ENCODE results near the gene USH2A.

Gene USH2A

GRCh38 chr1:215835951-215836350 lies 587.3 kb downstream of the USH2A start:
- DNase-seq = no peak

GRCh38 chr1:215833941-215834729 lies 589.1 kb downstream of the USH2A start:
- no peak for DNase-seq

GRCh38 chr1:215830226-215830810 lies 592.9 kb downstream of the USH2A start:
- no peak for DNase-seq

GRCh38 chr1:215825056-215825455 lies 598.2 kb downstream of the USH2A start:
- DNase-seq = no peak

- DNase-seq = no peak
These were observed 599.0 kb downstream of the USH2A start for GRCh38 chr1:215824245-215824644.

- no peak for DNase-seq
These were observed 604.1 kb downstream of the USH2A start for GRCh38 chr1:215819114-215819513.

GRCh38 chr1:215807911-215808436 lies 615.3 kb downstream of the USH2A start:
- DNase-seq = no peak

GRCh38 chr1:215807218-215807617 lies 616.0 kb downstream of the USH2A start:
- DNase-seq = no peak

- no peak for DNase-seq
These were observed 625.4 kb downstream of the USH2A start for GRCh38 chr1:215797859-215798258.

- DNase-seq = no peak
These were observed 629.1 kb downstream of the USH2A start for GRCh38 chr1:215794156-215794555.

GRCh38 chr1:215793180-215793579 lies 630.1 kb downstream of the USH2A start:
- DNase-seq = no peak

GRCh38 chr1:215792446-215792845 lies 630.8 kb downstream of the USH2A start:
- no peak for DNase-seq

- no peak for DNase-seq
These were observed 633.3 kb downstream of the USH2A start for GRCh38 chr1:215789981-215790380.

GRCh38 chr1:215786997-215787396 lies 636.3 kb downstream of the USH2A start:
- no peak for DNase-seq

- no peak for DNase-seq
These were observed 642.6 kb downstream of the USH2A start for GRCh38 chr1:215780641-215781040.

GRCh38 chr1:215780139-215780538 lies 643.1 kb downstream of the USH2A start:
- no peak for DNase-seq

GRCh38 chr1:215779729-215780128 lies 643.5 kb downstream of the USH2A start:
- DNase-seq = no peak

- no peak for DNase-seq
These were observed 645.8 kb downstream of the USH2A start for GRCh38 chr1:215777370-215777925.

GRCh38 chr1:215776336-215776735 lies 646.9 kb downstream of the USH2A start:
- no peak for DNase-seq

GRCh38 chr1:215772151-215772550 lies 651.1 kb downstream of the USH2A start:
- DNase-seq = no peak

- no peak for DNase-seq
These were observed 654.9 kb downstream of the USH2A start for GRCh38 chr1:215768303-215768702.

- DNase-seq = no peak
These were observed 655.5 kb downstream of the USH2A start for GRCh38 chr1:215767761-215768160.

GRCh38 chr1:215766521-215766920 lies 656.7 kb downstream of the USH2A start:
- DNase-seq = no peak

- no peak for DNase-seq
These were observed 657.4 kb downstream of the USH2A start for GRCh38 chr1:215765833-215766232.

Measured in T1000 (cell line).